Measurements from ENCODE around the gene GREB1.

The GREB1 gene

DNA sequence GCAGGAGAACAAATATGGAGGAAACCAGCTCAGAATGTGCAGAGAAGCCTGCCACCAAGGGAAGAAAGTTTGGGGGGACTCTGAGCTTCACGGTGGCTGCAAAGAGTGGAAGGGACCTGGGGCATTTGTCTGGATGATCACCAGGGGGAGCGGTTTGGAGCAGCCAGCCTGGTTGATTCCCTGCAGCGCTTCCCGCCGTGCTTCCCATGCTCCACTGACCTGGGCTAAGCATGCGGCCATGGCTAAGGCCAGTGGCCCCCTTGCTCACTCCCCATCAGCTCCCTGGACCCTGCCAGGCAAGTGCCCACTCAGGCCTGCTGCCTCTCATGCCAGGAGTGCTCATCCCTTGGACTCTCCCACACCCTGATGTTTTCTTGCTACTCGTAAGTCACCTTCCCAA lies 109.1 kb downstream of the GREB1 start:
- no peaks in the 10 kb centered on the region for H3K9me3 Mint-ChIP-seq
- H3K36me3 Mint-ChIP-seq (ENCODE audit: insufficient read depth) = no peaks in the 10 kb centered on the region
- ATAC-seq (replicated peaks; ENCODE audit: extremely low read depth, poor library complexity, severe bottlenecking) (no peak), DNase-seq (ENCODE audit: low spot score in 2 of 2) (no peak)
- no peak overlapping the region for H3K27ac Mint-ChIP-seq (ENCODE audit: low read depth)
- H3K4me3 Mint-ChIP-seq = no peak overlapping the region
- peaks cover 26% of the 10 kb centered on the region for H3K27me3 Mint-ChIP-seq
- H3K4me1 Mint-ChIP-seq = no peaks in the 10 kb centered on the region

DNA sequence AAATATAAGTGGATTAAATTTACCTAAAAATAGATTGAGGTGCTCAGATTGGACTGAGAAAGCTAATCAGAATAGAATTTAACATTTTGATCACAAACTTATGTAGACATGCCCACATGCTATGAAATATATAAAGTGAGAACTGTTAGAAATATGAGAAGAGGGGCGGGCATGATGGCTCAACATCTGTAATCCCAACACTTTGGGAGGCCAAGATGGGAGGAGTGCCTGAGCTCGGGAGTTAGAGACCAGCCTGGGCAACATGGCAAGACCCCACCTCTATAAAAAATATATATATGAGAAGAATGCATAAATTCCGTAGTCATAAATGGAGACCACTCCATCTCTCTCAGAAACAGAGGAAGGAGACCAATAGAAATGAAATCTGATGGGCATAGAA lies 110.4 kb downstream of the GREB1 start:
- no peak overlapping the region for H3K4me3 Mint-ChIP-seq
- DNase-seq (ENCODE audit: low spot score in 2 of 2) (no peak), ATAC-seq (replicated peaks; ENCODE audit: extremely low read depth, poor library complexity, severe bottlenecking) (no peak)
- H3K9me3 Mint-ChIP-seq = no peaks in the 10 kb centered on the region
- H3K27ac Mint-ChIP-seq (ENCODE audit: low read depth) = no peak overlapping the region
- H3K36me3 Mint-ChIP-seq (ENCODE audit: insufficient read depth) = no peaks in the 10 kb centered on the region
- H3K27me3 Mint-ChIP-seq = peaks cover 31% of the 10 kb centered on the region
- H3K4me1 Mint-ChIP-seq = no peaks in the 10 kb centered on the region

DNA sequence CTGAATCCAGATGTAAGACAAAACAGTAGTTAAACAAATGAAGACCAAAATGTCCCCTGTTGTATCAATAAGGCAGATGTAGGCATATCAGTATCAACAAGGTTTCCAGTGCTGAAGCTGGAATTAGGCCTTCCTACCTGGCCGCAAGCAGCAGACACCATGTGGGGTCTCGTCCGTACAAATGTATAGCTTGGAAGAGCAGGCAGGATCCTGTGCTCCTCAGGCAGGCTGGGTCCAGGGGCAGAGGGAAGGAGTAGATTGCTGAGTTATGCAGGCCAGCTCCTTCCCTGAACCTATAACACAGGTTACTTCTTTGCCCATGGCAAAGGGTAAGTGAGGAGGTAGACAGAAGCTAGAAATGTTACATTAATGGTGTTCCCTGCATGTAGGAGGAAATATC lies 112.7 kb downstream of the GREB1 start:
- Mint-ChIP-seq H3K9me3 (no peaks in the 10 kb centered on the region), H3K4me1 (no peaks in the 10 kb centered on the region), H3K27me3 (peaks cover 21% of the 10 kb centered on the region), H3K27ac (ENCODE audit: low read depth) (no peak overlapping the region), H3K4me3 (no peak overlapping the region), H3K36me3 (ENCODE audit: insufficient read depth) (no peaks in the 10 kb centered on the region)
- no peak for DNase-seq (ENCODE audit: low spot score in 2 of 2)
- no peak for ATAC-seq (replicated peaks; ENCODE audit: extremely low read depth, poor library complexity, severe bottlenecking)

DNA sequence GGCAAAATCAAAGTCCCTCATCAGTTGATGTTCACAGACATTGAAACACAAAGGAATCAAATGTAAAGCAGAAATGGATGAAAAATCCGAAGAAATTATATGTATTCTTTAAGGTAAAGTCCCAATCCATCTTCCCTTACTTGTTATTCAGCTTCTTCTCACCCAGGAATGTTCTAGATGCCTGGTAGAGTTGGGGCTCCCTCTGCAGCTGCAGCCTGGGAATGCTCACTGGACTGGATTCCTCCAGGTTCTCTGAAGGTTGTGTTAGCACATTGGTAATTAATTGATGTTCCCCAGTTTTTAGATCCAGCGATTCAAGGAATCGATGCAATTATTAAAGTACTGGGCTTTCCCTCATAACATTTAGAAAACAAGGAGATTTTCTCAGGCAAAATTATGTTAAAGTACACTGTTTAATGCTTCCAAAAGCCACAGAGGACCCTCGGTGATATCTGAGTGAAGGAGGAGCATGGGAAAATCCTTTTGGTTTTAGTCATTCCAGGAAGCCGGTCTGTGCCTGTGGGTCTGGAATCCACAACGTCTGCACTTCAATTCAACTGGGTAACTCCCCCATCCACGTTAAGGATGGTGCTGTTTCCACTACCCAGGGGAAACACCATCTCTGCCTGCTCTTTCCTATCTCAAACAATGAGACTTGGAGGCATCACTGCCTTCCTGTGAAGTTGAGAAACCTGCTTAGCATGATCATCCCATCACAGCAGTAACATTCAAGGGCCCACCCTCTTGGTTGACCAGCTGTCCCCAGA lies 114.2 kb downstream of the GREB1 start:
- ATAC-seq (replicated peaks; ENCODE audit: extremely low read depth, poor library complexity, severe bottlenecking) = no peak
- H3K9me3 Mint-ChIP-seq = no peaks in the 10 kb centered on the region

DNA sequence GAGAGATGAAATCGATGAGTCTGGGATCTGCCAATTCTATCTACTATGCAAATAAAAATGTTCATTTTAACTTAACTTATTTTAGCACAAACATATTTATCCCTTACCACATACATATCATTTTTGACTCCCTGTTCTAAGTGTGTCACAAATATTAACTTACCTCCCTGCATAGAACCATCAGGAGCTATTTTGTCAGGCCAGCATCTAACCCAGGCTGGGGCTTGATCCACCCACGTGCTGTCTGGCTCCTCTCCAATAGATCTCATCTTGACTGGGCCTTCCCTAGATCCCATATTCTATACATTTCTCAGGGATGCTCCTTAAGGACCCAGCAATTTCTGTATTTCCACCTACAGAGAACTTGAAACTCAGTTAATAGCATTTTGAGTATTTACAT lies 115.2 kb downstream of the GREB1 start:
- Mint-ChIP-seq H3K27me3 (peaks cover 12% of the 10 kb centered on the region), H3K4me1 (no peaks in the 10 kb centered on the region), H3K9me3 (no peaks in the 10 kb centered on the region), H3K27ac (ENCODE audit: low read depth) (no peak overlapping the region), H3K4me3 (no peak overlapping the region), H3K36me3 (ENCODE audit: insufficient read depth) (no peaks in the 10 kb centered on the region)
- DNase-seq (ENCODE audit: low spot score in 2 of 2) (no peak), ATAC-seq (replicated peaks; ENCODE audit: extremely low read depth, poor library complexity, severe bottlenecking) (no peak)

More for the DNA sequence above, 114.2 kb downstream of the GREB1 start:
- no peak for DNase-seq (ENCODE audit: low spot score in 2 of 2)
- no peaks in the 10 kb centered on the region for H3K36me3 Mint-ChIP-seq (ENCODE audit: insufficient read depth)
- no peak overlapping the region for H3K4me3 Mint-ChIP-seq
- H3K27ac Mint-ChIP-seq (ENCODE audit: low read depth) = no peak overlapping the region
- no peaks in the 10 kb centered on the region for H3K4me1 Mint-ChIP-seq
- peaks cover 16% of the 10 kb centered on the region for H3K27me3 Mint-ChIP-seq

DNA sequence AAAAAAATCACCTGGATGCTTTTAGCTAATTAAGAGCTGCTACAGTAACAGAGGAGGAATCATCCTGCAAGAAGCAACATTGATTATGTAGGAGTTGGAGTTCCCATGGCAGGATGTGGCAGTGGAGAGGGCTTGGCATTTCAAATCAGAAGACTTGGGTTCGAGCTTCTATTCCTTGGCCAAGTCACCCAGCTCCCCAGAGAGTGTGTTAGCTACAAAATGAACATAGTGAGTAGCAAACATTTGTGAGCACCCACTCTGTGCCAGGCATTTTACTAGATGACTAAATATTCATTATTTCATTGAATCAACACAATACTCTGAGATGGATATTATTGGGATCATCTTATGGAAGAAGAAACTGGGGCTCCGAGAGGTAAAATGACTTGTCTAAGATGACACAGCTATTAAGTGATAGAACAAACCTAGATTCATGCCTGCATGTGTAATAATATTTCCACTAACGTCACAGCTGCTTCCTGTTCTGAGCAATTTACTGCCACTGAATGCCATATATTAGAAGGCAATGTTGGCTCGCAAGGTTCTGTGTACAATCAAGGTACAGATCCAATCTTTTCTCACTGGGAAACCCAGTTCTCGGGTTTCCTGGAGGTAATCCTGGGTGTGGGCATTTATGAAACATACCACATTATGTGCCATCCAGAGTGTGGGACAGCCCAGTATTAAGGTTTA lies 118.2 kb downstream of the GREB1 start:
- Mint-ChIP-seq H3K9me3 (no peaks in the 10 kb centered on the region), H3K4me3 (no peak overlapping the region), H3K4me1 (no peaks in the 10 kb centered on the region), H3K27me3 (peaks cover 20% of the 10 kb centered on the region), H3K36me3 (ENCODE audit: insufficient read depth) (no peaks in the 10 kb centered on the region), H3K27ac (ENCODE audit: low read depth) (no peak overlapping the region)
- ATAC-seq (replicated peaks; ENCODE audit: extremely low read depth, poor library complexity, severe bottlenecking) (no peak), DNase-seq (ENCODE audit: low spot score in 2 of 2) (no peak)

DNA sequence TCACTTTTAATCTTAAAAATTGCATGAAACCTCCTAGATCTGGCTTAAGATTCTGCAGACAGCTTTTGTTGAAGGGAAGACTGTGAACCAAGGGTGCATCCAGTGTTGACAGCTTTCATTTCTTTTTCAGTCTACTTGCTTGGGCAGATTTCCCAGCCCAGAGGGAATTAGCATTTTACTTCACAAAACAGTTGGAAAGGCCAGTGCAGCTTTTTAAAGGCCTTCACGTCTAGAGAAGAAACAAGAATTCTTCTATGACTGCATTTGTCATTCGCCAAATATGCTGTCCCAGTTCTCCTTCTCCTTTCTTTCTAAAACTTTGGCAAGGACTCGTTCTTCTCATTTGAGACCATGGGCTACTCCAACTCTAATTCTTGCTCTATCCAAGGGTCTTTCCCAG lies 118.7 kb downstream of the GREB1 start:
- H3K4me3 Mint-ChIP-seq = no peak overlapping the region
- H3K27me3 Mint-ChIP-seq = peaks cover 26% of the 10 kb centered on the region
- no peak overlapping the region for H3K27ac Mint-ChIP-seq (ENCODE audit: low read depth)
- H3K9me3 Mint-ChIP-seq = no peaks in the 10 kb centered on the region
- ATAC-seq (replicated peaks; ENCODE audit: extremely low read depth, poor library complexity, severe bottlenecking) (no peak), DNase-seq (ENCODE audit: low spot score in 2 of 2) (no peak)
- H3K4me1 Mint-ChIP-seq = no peaks in the 10 kb centered on the region
- H3K36me3 Mint-ChIP-seq (ENCODE audit: insufficient read depth) = no peaks in the 10 kb centered on the region

DNA sequence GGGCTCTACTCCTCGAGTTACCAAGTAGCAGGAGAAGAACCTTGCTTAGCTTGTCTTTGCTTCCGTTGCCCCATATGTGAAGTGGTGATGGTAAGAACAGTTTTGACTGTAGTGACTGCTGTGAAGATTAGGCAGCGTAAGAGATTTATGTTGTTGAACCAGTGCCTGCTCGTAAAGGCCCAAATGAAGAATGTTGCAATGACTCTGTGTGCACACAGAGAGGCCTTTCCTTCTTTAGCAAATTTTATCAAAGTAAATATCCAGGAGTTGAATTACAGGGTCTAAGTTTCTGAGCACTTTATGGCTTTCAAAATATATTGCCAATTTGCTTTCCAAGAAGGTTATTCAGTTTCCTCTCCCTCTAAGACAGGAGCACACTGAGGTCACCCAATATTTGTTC lies 121.7 kb downstream of the GREB1 start:
- peaks cover 42% of the 10 kb centered on the region for H3K27me3 Mint-ChIP-seq
- no peaks in the 10 kb centered on the region for H3K9me3 Mint-ChIP-seq
- no peaks in the 10 kb centered on the region for H3K4me1 Mint-ChIP-seq
- DNase-seq (ENCODE audit: low spot score in 2 of 2) (no peak), ATAC-seq (replicated peaks; ENCODE audit: extremely low read depth, poor library complexity, severe bottlenecking) (no peak)
- no peaks in the 10 kb centered on the region for H3K36me3 Mint-ChIP-seq (ENCODE audit: insufficient read depth)
- no peak overlapping the region for H3K27ac Mint-ChIP-seq (ENCODE audit: low read depth)
- H3K4me3 Mint-ChIP-seq = no peak overlapping the region

DNA sequence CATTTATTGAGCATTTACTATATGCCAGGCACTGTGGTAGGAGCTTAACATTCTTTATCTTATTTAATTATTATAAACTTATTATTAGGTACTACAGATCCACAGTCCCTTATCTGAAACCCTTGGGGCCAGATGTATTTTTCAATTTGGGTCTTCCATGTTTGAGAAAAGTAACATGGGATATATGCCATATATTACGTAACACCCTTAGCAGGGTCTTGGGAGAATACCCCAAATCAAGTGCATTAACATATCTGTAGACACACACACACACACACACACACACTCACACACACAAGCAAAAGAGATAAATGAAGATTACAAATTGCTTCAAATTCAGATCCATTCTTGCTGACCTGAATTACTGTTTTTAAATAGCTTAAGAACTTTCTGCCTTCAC lies 122.4 kb downstream of the GREB1 start:
- H3K36me3 Mint-ChIP-seq (ENCODE audit: insufficient read depth) = no peaks in the 10 kb centered on the region
- DNase-seq (ENCODE audit: low spot score in 2 of 2) = no peak
- no peak overlapping the region for H3K27ac Mint-ChIP-seq (ENCODE audit: low read depth)
- H3K4me1 Mint-ChIP-seq = no peaks in the 10 kb centered on the region
- H3K4me3 Mint-ChIP-seq = no peak overlapping the region
- H3K27me3 Mint-ChIP-seq = peaks cover 50% of the 10 kb centered on the region
- H3K9me3 Mint-ChIP-seq = no peaks in the 10 kb centered on the region
- ATAC-seq (replicated peaks; ENCODE audit: extremely low read depth, poor library complexity, severe bottlenecking) = no peak

DNA sequence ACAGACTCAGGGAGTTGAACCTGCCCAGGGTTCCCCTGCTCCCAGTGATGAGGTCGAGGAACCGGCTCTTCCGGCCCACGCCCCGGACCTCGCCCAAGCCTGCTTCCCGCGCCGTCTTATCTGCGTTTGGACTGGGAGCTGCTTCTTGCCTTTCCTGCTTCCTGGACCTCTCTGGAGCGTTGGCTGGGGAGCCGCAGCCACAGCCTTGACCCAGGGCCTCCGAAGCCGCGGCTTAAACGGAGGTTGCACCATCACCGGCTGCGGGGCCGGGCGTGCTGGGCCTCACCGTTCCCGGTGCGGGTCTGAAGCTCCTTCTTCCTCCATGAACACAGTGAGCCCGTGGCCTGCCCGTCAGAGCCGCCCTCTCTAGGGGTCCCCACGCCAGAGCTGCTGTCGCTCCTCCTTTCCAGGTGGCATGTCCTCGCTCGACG lies 122.8 kb downstream of the GREB1 start:
- no peaks in the 10 kb centered on the region for H3K36me3 Mint-ChIP-seq (ENCODE audit: insufficient read depth)
- no peak for ATAC-seq (replicated peaks; ENCODE audit: extremely low read depth, poor library complexity, severe bottlenecking)
- DNase-seq (ENCODE audit: low spot score in 2 of 2) = no peak

DNA sequence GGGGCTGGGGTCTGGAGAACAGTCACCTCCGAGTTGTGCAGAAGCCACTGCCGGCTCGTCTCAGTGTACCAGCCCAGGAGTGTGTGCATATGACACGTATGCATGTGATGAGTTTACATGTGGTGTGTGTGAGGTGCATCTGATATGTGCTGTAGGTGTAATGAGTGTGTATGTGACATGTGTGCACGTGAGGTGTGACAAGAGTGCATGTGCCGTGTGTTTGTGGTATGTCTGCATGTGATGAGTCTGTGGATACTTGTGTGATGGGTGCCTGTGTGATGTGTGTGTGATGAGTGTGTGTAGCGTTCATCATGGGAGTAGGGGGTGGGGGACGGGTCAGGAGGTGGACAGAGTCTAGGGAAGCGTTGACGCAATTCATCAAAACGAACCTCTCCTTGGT lies 123.3 kb downstream of the GREB1 start:
- DNase-seq (ENCODE audit: low spot score in 2 of 2) = no peak
- no peak for ATAC-seq (replicated peaks; ENCODE audit: extremely low read depth, poor library complexity, severe bottlenecking)
- no peaks in the 10 kb centered on the region for H3K4me1 Mint-ChIP-seq
- peaks cover 3% of the 10 kb centered on the region for H3K9me3 Mint-ChIP-seq
- no peaks in the 10 kb centered on the region for H3K36me3 Mint-ChIP-seq (ENCODE audit: insufficient read depth)
- no peak overlapping the region for H3K27ac Mint-ChIP-seq (ENCODE audit: low read depth)
- H3K4me3 Mint-ChIP-seq = no peak overlapping the region
- peaks cover 59% of the 10 kb centered on the region for H3K27me3 Mint-ChIP-seq

More for the DNA sequence above, 122.8 kb downstream of the GREB1 start:
- Mint-ChIP-seq H3K27ac (ENCODE audit: low read depth) (no peak overlapping the region), H3K9me3 (no peaks in the 10 kb centered on the region), H3K27me3 (peaks cover 54% of the 10 kb centered on the region), H3K4me1 (no peaks in the 10 kb centered on the region), H3K4me3 (no peak overlapping the region)

DNA sequence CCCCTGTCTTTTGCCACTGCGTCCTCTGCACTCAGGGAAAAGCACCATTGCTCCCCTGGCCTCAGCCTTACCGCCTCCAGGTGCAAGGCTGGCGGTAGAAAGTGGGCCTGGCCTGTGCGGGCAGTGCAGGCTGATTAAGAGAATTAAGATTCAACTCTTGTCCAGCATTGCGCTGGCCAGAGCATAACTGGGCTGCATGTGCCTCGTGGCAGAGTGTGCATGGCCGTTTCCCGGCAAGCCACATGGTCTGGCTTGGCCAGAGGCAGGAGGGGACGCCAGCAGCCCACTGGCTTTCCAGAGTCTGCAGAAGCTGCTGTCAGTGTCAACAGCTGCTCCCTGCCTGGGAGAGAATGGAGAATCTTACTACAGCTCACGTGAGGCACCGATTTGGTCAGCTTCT lies 123.8 kb downstream of the GREB1 start:
- DNase-seq (ENCODE audit: low spot score in 2 of 2) (no peak), ATAC-seq (replicated peaks; ENCODE audit: extremely low read depth, poor library complexity, severe bottlenecking) (no peak)
- Mint-ChIP-seq H3K4me1 (no peaks in the 10 kb centered on the region), H3K36me3 (ENCODE audit: insufficient read depth) (no peaks in the 10 kb centered on the region), H3K27ac (ENCODE audit: low read depth) (no peak overlapping the region), H3K27me3 (peaks cover 64% of the 10 kb centered on the region), H3K9me3 (peaks cover 5% of the 10 kb centered on the region), H3K4me3 (no peak overlapping the region)

Measured in central memory CD8-positive, alpha-beta T cell (primary cell).